ENCODE data around the gene PIP5K1B. TPM values are rescaled to one million over a fixed set of nuclear protein-coding genes. Genes with fewer than 3 reads are reported as not detected.

Gene PIP5K1B
- total RNA-seq, 6 donors from 2014 or later: 22.4 to 76.8 (median 47.2) TPM

DNA sequence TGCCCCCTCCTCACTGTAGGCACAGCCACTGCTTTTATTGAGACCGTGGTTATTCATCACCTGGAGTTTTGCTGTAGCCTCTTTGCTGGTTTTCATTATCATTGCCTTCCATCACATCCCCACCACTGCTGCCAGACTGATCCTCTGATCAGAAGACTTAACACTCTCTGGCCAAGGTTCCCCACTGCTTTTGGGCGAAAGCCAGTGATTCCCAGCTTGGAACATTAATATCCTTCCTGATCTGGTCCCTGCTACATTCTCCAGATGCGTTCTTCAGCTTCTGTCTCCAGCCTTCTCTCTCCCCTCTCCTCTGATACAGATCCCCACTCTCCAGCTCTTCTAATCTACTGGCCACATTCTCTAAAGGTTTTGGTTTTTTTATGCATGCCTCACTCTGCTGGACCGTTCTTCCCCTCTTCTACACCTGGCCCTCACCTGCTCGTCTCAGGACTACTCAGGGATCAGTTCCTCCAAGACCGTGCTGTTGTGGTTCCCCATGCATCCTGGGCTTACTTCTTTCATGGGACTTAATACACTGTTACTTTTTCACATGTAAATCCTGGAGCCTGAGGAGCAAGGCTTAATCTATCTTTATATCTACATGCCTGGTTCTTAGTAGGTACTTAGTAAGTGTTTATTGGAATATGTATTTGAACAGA, 193.9 kb downstream of the PIP5K1B start:
- WGBS, 2 donors: 79 to 82% methylated on average over 6 of the region's 6 CpGs
- ATAC-seq (ENCODE audit: low FRiP score in 2 of 2) (no peak), DNase-seq (no peak)
- TF ChIP-seq, protein P1, sequence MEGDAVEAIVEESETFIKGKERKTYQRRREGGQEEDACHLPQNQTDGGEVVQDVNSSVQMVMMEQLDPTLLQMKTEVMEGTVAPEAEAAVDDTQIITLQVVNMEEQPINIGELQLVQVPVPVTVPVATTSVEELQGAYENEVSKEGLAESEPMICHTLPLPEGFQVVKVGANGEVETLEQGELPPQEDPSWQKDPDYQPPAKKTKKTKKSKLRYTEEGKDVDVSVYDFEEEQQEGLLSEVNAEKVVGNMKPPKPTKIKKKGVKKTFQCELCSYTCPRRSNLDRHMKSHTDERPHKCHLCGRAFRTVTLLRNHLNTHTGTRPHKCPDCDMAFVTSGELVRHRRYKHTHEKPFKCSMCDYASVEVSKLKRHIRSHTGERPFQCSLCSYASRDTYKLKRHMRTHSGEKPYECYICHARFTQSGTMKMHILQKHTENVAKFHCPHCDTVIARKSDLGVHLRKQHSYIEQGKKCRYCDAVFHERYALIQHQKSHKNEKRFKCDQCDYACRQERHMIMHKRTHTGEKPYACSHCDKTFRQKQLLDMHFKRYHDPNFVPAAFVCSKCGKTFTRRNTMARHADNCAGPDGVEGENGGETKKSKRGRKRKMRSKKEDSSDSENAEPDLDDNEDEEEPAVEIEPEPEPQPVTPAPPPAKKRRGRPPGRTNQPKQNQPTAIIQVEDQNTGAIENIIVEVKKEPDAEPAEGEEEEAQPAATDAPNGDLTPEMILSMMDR (IDR thresholded peaks at IDR 0.05): no peak
- TF ChIP-seq EP300 (IDR thresholded peaks at IDR 0.05) (no peak), POLR2A (IDR thresholded peaks at IDR 0.05) (no peak), POLR2AphosphoS5 (IDR thresholded peaks at IDR 0.05) (no peak)
- Histone ChIP-seq H3K27me3 (no peaks in the 10 kb centered on the region), H3K36me3 (no peaks in the 10 kb centered on the region), H3K27ac (no peak overlapping the region), H3K9me3 (no peaks in the 10 kb centered on the region), H3K4me3 (no peak overlapping the region), H3K4me1 (peaks cover 4 to 24% (median 13%) of the 10 kb centered on the region in 4 donors)

DNA sequence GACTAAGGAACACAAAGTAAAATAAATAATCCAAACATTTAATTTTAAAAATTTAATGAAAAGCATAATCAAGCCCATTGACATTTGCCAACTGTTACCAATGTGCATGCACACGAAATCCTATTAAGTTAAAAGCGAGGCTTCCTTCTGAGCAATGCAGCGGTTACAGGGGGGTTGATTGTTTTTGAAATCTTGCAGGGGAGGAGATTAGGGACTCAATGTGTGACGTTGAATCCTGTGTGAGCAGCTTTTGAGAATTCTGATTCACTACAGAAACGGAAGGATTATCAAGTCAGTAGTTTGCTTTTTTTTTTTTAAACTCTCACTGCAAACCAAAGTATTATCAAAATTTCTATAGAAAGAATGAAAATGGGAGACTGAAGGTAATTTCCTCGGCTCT, 199.4 kb downstream of the PIP5K1B start:
- H3K27me3 ChIP-seq: no peaks in the 10 kb centered on the region
- 61 to 86% methylated on average over 6 of the region's 6 CpGs for WGBS, 2 donors
- H3K36me3 ChIP-seq: no peaks in the 10 kb centered on the region
- ATAC-seq (ENCODE audit: low FRiP score in 2 of 2): no peak
- TF ChIP-seq POLR2AphosphoS5 (IDR thresholded peaks at IDR 0.05) (no peak), POLR2A (IDR thresholded peaks at IDR 0.05) (no peak), EP300 (IDR thresholded peaks at IDR 0.05) (no peak)
- TF ChIP-seq, protein P1 (IDR thresholded peaks at IDR 0.05): no peak
- no peak overlapping the region for H3K4me3 ChIP-seq
- no peaks in the 10 kb centered on the region for H3K4me1 ChIP-seq
- no peak overlapping the region for H3K27ac ChIP-seq
- no peaks in the 10 kb centered on the region for H3K9me3 ChIP-seq
- no peak for DNase-seq

DNA sequence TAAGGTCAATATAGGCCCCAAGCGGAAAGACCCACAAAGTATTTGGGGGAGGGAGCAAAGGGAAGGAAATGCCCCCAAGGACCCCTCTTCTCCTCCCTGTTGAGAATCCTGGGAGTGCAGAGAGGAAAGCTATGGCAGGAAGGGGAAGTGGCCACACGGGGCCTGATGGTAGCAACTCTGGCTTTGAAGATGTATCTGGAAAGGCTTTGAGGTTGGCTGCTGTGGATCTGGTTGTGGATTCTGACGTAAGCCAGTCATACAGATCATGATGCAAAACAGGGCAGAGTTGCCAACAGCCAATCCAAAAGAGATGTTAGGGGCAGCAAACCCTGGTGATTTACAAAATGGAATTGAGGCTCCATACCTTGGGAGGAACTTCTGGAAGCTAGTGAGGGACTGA, 200.1 kb downstream of the PIP5K1B start:
- DNase-seq: no peak
- TF ChIP-seq POLR2AphosphoS5 (IDR thresholded peaks at IDR 0.05): no peak
- TF ChIP-seq, protein P1 (IDR thresholded peaks at IDR 0.05): no peak
- no peak for TF ChIP-seq EP300 (IDR thresholded peaks at IDR 0.05)
- no peak for TF ChIP-seq POLR2A (IDR thresholded peaks at IDR 0.05)
- WGBS, 2 donors: 53 to 64% methylated on average over 3 of the region's 3 CpGs

DNA sequence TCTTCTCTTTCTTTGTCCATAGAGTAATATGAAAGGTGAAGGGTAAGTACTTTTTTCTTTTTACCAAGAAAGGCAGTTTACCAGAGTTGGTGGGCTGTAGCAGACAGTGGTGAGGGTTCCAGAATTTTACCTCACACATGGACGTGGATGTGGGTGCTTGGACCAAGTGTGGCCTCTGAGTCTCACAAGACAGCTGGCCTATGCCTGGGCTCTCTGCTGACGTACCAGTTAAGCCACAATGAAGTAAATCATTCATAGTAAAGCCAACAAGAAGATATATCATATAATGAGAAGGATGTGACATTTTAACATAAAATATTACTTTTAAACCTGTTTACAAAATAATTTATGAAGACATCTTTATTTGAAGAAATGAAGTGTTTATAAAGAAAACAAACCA, 202.9 kb downstream of the PIP5K1B start:
- no peak overlapping the region for H3K27ac ChIP-seq
- no peak overlapping the region for H3K4me3 ChIP-seq
- 91 to 100% methylated on average over 2 of the region's 2 CpGs for WGBS, 2 donors
- peaks cover 0 to 4% (median 2%) of the 10 kb centered on the region in 4 donors for H3K4me1 ChIP-seq
- TF ChIP-seq POLR2A (IDR thresholded peaks at IDR 0.05) (no peak), POLR2AphosphoS5 (IDR thresholded peaks at IDR 0.05) (no peak), EP300 (IDR thresholded peaks at IDR 0.05) (no peak)
- TF ChIP-seq, protein P1 (IDR thresholded peaks at IDR 0.05): no peak
- no peaks in the 10 kb centered on the region for H3K36me3 ChIP-seq
- DNase-seq (no peak), ATAC-seq (ENCODE audit: low FRiP score in 2 of 2) (no peak)
- no peaks in the 10 kb centered on the region for H3K9me3 ChIP-seq
- H3K27me3 ChIP-seq: no peaks in the 10 kb centered on the region

More for the DNA sequence above, 200.1 kb downstream of the PIP5K1B start:
- H3K4me3 ChIP-seq: no peak overlapping the region
- no peaks in the 10 kb centered on the region for H3K36me3 ChIP-seq
- no peak overlapping the region for H3K27ac ChIP-seq
- H3K27me3 ChIP-seq: no peaks in the 10 kb centered on the region
- no peaks in the 10 kb centered on the region for H3K4me1 ChIP-seq
- no peak for ATAC-seq (ENCODE audit: low FRiP score in 2 of 2)
- no peaks in the 10 kb centered on the region for H3K9me3 ChIP-seq

DNA sequence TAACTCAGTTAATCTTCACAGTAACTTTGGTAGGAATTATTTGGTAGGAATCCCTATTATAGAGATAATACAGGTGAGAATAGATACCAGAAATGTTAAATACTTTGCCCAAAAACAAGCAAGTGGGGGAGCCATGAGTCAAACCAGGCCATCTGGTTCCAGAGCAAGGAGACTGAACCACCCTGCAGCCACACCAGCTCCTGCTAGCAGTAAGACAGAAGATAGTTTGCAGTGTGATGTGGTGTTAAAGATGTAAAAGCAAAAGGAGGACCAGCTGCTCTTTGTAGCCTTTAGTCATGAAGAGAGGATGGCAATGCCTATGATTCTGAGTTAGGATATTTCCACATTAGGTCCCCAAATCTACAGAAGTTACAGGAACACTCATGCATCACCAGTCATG, 207.5 kb downstream of the PIP5K1B start:
- Histone ChIP-seq H3K27me3 (no peaks in the 10 kb centered on the region), H3K27ac (no peak overlapping the region), H3K4me1 (peaks cover 0 to 9% (median 4%) of the 10 kb centered on the region in 4 donors), H3K9me3 (no peaks in the 10 kb centered on the region), H3K4me3 (no peak overlapping the region), H3K36me3 (no peaks in the 10 kb centered on the region)
- no peak for TF ChIP-seq POLR2AphosphoS5 (IDR thresholded peaks at IDR 0.05)
- no peak for TF ChIP-seq POLR2A (IDR thresholded peaks at IDR 0.05)
- TF ChIP-seq, protein P1 (IDR thresholded peaks at IDR 0.05): no peak
- no peak for TF ChIP-seq EP300 (IDR thresholded peaks at IDR 0.05)
- DNase-seq (no peak), ATAC-seq (ENCODE audit: low FRiP score in 2 of 2) (no peak)
